GM12878 (cell line): ENCODE measurements around the gene ATF4. TPM values are rescaled to one million over a fixed set of nuclear protein-coding genes. Genes with fewer than 3 reads are reported as not detected.

ENCODE experiments used
- ATAC-seq: fragments of 200-7000 bp; cut with Tn5 transposase; 3 replicates; pipeline ENCODE4 v1.9.1; 2020; ENCODE audit warnings: mild to moderate bottlenecking, moderate library complexity
- BruUV-seq: library from RNA; stranded (reverse); fragments of 400-500 nt; replicated peaks from 2 replicates; lab custom pipeline; 2021; lab: Mats Ljungman, UMichigan
- CTCF ChIA-PET: fragments of 300-600 bp; sonication (Branson Sonifier 250); formaldehyde crosslinking; extraction: SDS; loops from one replicate; lab custom pipeline; 2021; ENCODE audit warnings: inconsistent platforms; lab: Yijun Ruan, JAX
- POLR2A ChIA-PET: fragments of 350-600 bp; formaldehyde crosslinking; extraction: SDS; loops from one replicate; lab custom pipeline; 2021; ENCODE audit warnings: inconsistent platforms; lab: Charles Lee
- RAD21 ChIA-PET: fragments of 300-600 bp; sonication (Branson Sonifier 250); formaldehyde crosslinking; loops from one replicate; lab custom pipeline; 2023; ENCODE audit warnings: antibody characterized with exemption; ENCODE audit not compliant: unreplicated experiment; lab: Charles Lee
- SMC1A ChIA-PET: fragments of 300-600 bp; sonication (Branson Sonifier 250); formaldehyde crosslinking; loops from one replicate; lab custom pipeline; 2023; ENCODE audit not compliant: unreplicated experiment, uncharacterized antibody; lab: Charles Lee
- DNase-seq: peaks from one replicate; pipeline ENCODE4 v3.0.0-alpha.2; 2011; ENCODE audit warnings: low read depth, low spot score
- FAIRE-seq: peaks from 3 replicates; lab custom pipeline; 2011; peaks lifted over from hg19 to GRCh38; lab: Jason Lieb, UNC
- H2AFZ ChIP-seq: 2 replicates; pipeline ENCODE4 v1.6.0; 2011; ENCODE audit warnings: low read depth, low read length, control low read depth; ENCODE audit not compliant: control insufficient read depth
- H3K27ac ChIP-seq: 2 replicates; pipeline ENCODE4 v1.5.1; 2011; ENCODE audit warnings: control low read depth; ENCODE audit not compliant: control insufficient read depth, insufficient read depth
- H3K27me3 ChIP-seq, 2 experiments: replicated peaks in 1 of 2; 2 replicates each; pipeline versions ENCODE4 v1.6.0 to v1.6.1; 2011; ENCODE audit warnings: low read length in 1 of 2; ENCODE audit not compliant: control insufficient read depth in 2 of 2, insufficient read depth in 2 of 2
- H3K36me3 ChIP-seq, 2 experiments: 2 replicates each; pipeline ENCODE4 v1.5.1; 2011; ENCODE audit warnings: low read length in 1 of 2; ENCODE audit not compliant: control insufficient read depth in 2 of 2, insufficient read depth in 2 of 2
- H3K4me1 ChIP-seq: 2 replicates; pipeline ENCODE4 v1.6.1; 2011; ENCODE audit warnings: mild to moderate bottlenecking, low read length, moderate library complexity, mixed read lengths; ENCODE audit not compliant: control insufficient read depth, insufficient read depth
- H3K4me2 ChIP-seq: 2 replicates; pipeline ENCODE4 v1.6.0; 2011; ENCODE audit warnings: control low read depth; ENCODE audit not compliant: control insufficient read depth, insufficient read depth
- H3K4me3 ChIP-seq: fragments of 200-600 bp; sonication (generic); 2 replicates; pipeline ENCODE4 v1.5.1; 2016
- H3K79me2 ChIP-seq: 2 replicates; pipeline ENCODE4 v1.6.0; 2011; ENCODE audit warnings: low read length; ENCODE audit not compliant: control insufficient read depth, insufficient read depth
- H3K9ac ChIP-seq: 2 replicates; pipeline ENCODE4 v1.8.0; 2011; ENCODE audit warnings: low read length, control low read depth, mixed read lengths; ENCODE audit not compliant: control insufficient read depth, insufficient read depth
- H3K9me3 ChIP-seq: replicated peaks from 3 replicates; pipeline ENCODE4 v1.5.1; 2011; ENCODE audit warnings: mild to moderate bottlenecking, low read length; ENCODE audit not compliant: control insufficient read depth, insufficient read depth
- H4K20me1 ChIP-seq: 2 replicates; pipeline ENCODE4 v1.6.0; 2011; ENCODE audit not compliant: control insufficient read depth, insufficient read depth
- CBX3 ChIP-seq: fragments of 200-600 bp; sonication (generic); IDR thresholded peaks from 2 replicates; pipeline ENCODE4 v1.6.1; 2016; ENCODE audit warnings: low read depth, borderline replicate concordance
- CEBPB ChIP-seq, 2 experiments: fragments of 150-350 bp in 1 of 2; IDR thresholded peaks; 2 replicates each; pipeline ENCODE4 v1.6.1; 2012 to 2014; ENCODE audit warnings: low read depth in 2 of 2, low read length in 2 of 2, borderline replicate concordance in 1 of 2, inconsistent platforms in 1 of 2
- CREB1 ChIP-seq: IDR thresholded peaks from 2 replicates; pipeline ENCODE4 v1.6.1; 2012; ENCODE audit warnings: low read depth, mild to moderate bottlenecking, inconsistent platforms
- MYC ChIP-seq: IDR thresholded peaks from 2 replicates; pipeline ENCODE4 v1.6.1; 2011; ENCODE audit warnings: mild to moderate bottlenecking, low read length, moderate library complexity, inconsistent platforms; ENCODE audit not compliant: insufficient read depth, insufficient replicate concordance, insufficient read length, severe bottlenecking
- PBX3 ChIP-seq: IDR thresholded peaks from 2 replicates; pipeline ENCODE4 v1.6.1; 2011; ENCODE audit warnings: mild to moderate bottlenecking, low read depth, low read length, moderate library complexity; ENCODE audit not compliant: insufficient replicate concordance
- RAD21 ChIP-seq: IDR thresholded peaks from 2 replicates; pipeline ENCODE4 v1.6.1; 2011; ENCODE audit warnings: mild to moderate bottlenecking, low read depth, low read length, moderate library complexity; ENCODE audit not compliant: insufficient read depth
- SRF ChIP-seq, 2 experiments: IDR thresholded peaks; 2 replicates each; pipeline ENCODE4 v1.6.1; 2011; ENCODE audit warnings: low read depth in 2 of 2, low read length in 2 of 2, mild to moderate bottlenecking in 1 of 2, moderate library complexity in 1 of 2
- ZBTB40 ChIP-seq: fragments of 450-650 bp; IDR thresholded peaks from 2 replicates; pipeline ENCODE4 v1.6.1; 2016; ENCODE audit warnings: mild to moderate bottlenecking, moderate library complexity, borderline replicate concordance
- WGBS: methylation state at CpG from one replicate; pipeline ENCODE4 v1.1.6; 2016; ENCODE audit warnings: low lambda C conversion rate; ENCODE audit not compliant: insufficient replicate concordance, insufficient coverage; ENCODE audit errors: missing lambda C conversion rate; 5-methylcytosine and 5-hydroxymethylcytosine counted together
- in situ Hi-C: fragments of 300-500 bp; cut with MboI; formaldehyde crosslinking; loops from 9 replicates; pipeline ENCODE4 v1.14.3; 2018; ENCODE audit warnings: mixed read lengths
- intact Hi-C: fragments of 100-400 bp; cut with micrococcal nuclease; formaldehyde crosslinking; loops from one replicate; pipeline ENCODE4 v1.14.2; 2022; ENCODE audit not compliant: unreplicated experiment
- polyA plus RNA-seq, 11 experiments: library from polyadenylated mRNA; depleted of rRNA in 4 of 11; unstranded in 6 of 11; stranded (reverse) in 5 of 11; fragments of >200 nt; fragmentation: Nextera tagmentation in 4 of 11; fragmentation: Illumina TruSeq in 1 of 11; extraction: Ambion mirVana in 4 of 11; extraction: Trizol in 1 of 11; gene quantifications; 1 replicate in 1 of 11; 2 replicates in 10 of 11; pipeline versions ENCODE4 v1.2.1 to v1.2.3, GENCODE V29; 2011 to 2016; ENCODE audit warnings: inconsistent platforms in 2 of 11, missing spikeins in 2 of 11, low read depth in 1 of 11
- total RNA-seq, 4 experiments: library from RNA; depleted of rRNA in 3 of 4; stranded (reverse); fragments of >200 nt in 3 of 4; fragmentation: Illumina TruSeq in 1 of 4; extraction: Trizol in 1 of 4; gene quantifications; 2 replicates each; pipeline versions ENCODE4 v1.2.1 to v1.2.3, GENCODE V29; 2013 to 2021
- TF ChIP-seq, protein P1 (sequence below): IDR thresholded peaks from 2 replicates; pipeline ENCODE4 v1.6.1; 2012; ENCODE audit warnings: low read depth, low read length, improper control_type of control experiment

Gene ATF4
- total and polyA plus RNA-seq, 10 of the 15 experiments (the other 5 are each of a cell fraction or from before 2014, with no cell fraction given), result 88.3 to 605 (median 320) TPM

- TF ChIP-seq RAD21, result no peak
- no peak for TF ChIP-seq ZBTB40
Observed at GRCh38 chr22:39510529-39511149, 9.7 kb upstream of the ATF4 start (continued).

DNA sequence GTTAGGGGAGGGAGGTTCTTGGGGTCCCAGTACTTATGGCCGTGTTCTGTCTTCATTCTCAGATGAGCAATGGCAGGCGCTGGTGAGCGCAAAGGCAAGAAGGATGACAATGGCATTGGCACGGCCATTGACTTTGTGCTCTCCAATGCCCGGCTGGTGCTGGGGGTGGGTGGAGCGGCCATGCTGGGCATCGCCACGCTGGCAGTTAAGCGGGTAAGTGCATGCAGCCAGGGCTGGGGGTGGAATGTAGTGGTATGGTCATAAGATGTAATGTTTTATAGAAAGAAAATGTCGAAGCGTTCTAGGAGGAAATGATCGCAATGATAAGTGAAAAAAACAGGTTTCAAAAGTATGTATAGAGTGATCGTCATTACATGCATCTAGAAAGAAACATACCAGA lies 9.1 kb upstream of the ATF4 start:
- no peak for DNase-seq
- CTCF ChIA-PET, result interaction anchor here (1.7 to 2.0 kb wide), 2 partner anchors 15 to 17 kb away, joined by 11 to 14 read pairs; no protein-coding TSS in a partner anchor
- BruUV-seq, result no TSS peak
- Histone ChIP-seq H3K4me1 (peaks cover 18% of the 10 kb centered on the region), H3K27me3 (no peaks in the 10 kb centered on the region), H3K9ac (no peak overlapping the region), H3K36me3 (peaks cover 34 to 53% of the 10 kb centered on the region in 2 experiments; a peak in 3 of 4 replicates), H3K27ac (no peak overlapping the region), H3K4me2 (no peak overlapping the region), H3K4me3 (no peak overlapping the region), H3K79me2 (peaks cover 29% of the 10 kb centered on the region), H4K20me1 (peaks cover 4% of the 10 kb centered on the region), H2AFZ (no peak overlapping the region), H3K9me3 (no peaks in the 10 kb centered on the region)
- in situ Hi-C loops (loop anchor here (25.0 kb wide), 1 partner anchor 349 kb away; the partner anchor contains the start of gene CBX7), intact Hi-C loops (no loop called here)
- TF ChIP-seq CEBPB (IDR thresholded peaks at IDR 0.05; ENCODE audit: borderline replicate concordance in 1 of 2, low read depth in 2 of 2, low read length in 2 of 2), result no peak
- TF ChIP-seq, protein P1, sequence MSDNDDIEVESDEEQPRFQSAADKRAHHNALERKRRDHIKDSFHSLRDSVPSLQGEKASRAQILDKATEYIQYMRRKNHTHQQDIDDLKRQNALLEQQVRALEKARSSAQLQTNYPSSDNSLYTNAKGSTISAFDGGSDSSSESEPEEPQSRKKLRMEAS, result no peak
- no peak for TF ChIP-seq CREB1
- no peak for TF ChIP-seq CBX3
- TF ChIP-seq PBX3, result no peak
- no peak for TF ChIP-seq SRF (IDR thresholded peaks at IDR 0.05; ENCODE audit: low read depth in 2 of 2, low read length in 2 of 2)
- no peak for TF ChIP-seq MYC
- RAD21 ChIA-PET, result interaction anchor here (1.4 kb wide), 1 partner anchor 49 kb away, joined by 3 read pairs; no protein-coding TSS in a partner anchor
- no peak for ATAC-seq
- POLR2A ChIA-PET, result no interaction called here
- FAIRE-seq, result no peak
- 92% methylated on average over 13 of the region's 13 CpGs for whole genome bisulfite sequencing
- SMC1A ChIA-PET, result no interaction called here
